HG02588 (cell line): Measurements from ENCODE around the gene JMJD8.

ENCODE experiments used
- ATAC-seq: cut with Tn5 transposase; IDR thresholded peaks from one replicate; pipeline ENCODE4 v1.9.1; 2021; ENCODE audit warnings: mild to moderate bottlenecking, moderate library complexity; ENCODE audit not compliant: unreplicated experiment

Gene JMJD8

GRCh38 chr16:710500-711075 lies 26.5 kb upstream of the JMJD8 start:
- ATAC-seq, result no peak

DNA sequence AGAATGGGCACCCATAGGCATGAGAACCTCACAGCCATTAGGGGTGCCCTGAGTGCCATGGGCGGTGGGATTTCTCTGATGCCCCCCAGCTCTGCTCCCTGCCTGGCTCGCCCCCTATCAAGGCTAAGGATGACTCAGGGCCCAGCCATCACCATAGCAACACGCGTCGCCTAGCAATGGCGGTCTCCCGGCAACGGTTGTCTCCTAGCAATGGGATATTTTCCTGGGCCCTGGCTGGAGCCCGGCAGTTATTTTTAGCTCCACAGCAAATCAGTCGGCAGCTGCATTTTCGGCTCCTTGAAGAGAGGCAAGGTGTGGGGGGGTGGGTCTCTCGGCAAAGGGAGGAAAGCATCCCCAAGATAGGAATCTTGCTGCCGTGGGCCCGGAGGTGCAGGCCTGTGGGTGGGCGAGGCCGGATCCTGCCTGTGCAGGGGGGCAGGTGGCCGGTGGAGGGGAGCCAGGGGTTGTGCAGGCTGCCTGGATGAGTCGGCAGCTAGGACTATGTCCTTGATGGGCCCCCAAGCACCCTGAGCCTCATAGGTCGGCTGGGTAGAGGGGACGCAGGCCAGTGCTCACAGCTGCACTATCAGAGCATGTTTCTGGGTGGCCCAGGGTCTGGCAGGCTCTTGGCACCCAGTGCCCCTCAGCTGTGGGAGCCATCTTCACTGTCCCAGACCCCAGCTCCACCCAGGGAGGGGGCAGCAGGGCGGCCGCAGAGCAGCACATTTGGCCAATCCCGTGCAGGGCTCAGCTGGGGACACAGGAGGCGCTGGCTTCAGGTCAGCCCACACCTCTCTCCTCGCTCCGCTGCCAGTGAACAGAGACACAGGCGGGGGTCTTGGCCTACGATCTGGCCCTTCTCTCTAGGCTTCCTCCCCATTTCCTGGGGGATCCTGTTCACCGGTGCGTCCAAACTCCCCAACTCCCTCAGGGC lies 25.7 kb upstream of the JMJD8 start:
- no peak for ATAC-seq

DNA sequence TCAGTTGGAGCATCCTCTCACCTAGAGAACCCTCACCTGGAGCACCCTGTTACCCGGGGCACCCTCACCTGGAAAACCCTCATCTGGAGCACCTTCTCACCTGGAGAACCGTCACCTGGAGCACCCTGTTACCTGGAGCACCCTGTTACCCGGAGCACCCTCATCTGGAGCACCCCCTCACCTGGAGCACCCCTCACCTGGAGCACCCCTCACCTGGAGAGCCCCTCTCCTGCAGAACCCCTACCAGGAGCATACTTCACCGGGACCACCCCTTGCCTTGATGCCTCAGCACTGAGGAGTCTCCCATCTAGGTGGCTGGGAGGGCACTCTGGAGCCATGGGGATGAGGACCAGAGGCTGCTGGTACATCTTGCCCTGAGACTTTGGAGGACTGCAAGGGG lies 24.8 kb upstream of the JMJD8 start:
- ATAC-seq, result no peak

- no peak for ATAC-seq
Measured at GRCh38 chr16:708019-708418, 23.9 kb upstream of the JMJD8 start.

DNA sequence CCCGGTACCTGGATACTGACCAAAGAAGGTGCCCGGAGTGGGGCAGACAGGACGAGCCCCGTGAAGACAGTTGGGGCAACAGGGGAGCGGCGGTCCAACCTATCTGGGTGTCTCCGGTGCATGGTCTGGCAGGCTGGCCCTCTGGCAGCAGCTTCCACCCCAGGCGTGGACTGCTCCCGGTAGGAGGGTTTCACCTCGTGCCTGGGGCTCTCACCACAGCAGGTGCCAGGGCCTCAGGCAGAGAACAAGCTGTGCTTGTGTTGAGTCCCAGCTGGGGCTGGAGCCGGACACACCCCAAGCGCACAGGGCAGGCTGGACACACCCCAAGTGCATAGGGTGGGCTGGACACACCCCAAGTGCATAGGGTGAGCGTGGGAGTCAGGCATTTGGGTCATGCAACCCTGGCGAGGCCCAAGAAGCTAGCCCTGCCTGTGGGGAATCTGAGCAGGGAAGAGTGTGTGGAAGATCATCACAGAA lies 23.0 kb upstream of the JMJD8 start:
- ATAC-seq, result no peak

DNA sequence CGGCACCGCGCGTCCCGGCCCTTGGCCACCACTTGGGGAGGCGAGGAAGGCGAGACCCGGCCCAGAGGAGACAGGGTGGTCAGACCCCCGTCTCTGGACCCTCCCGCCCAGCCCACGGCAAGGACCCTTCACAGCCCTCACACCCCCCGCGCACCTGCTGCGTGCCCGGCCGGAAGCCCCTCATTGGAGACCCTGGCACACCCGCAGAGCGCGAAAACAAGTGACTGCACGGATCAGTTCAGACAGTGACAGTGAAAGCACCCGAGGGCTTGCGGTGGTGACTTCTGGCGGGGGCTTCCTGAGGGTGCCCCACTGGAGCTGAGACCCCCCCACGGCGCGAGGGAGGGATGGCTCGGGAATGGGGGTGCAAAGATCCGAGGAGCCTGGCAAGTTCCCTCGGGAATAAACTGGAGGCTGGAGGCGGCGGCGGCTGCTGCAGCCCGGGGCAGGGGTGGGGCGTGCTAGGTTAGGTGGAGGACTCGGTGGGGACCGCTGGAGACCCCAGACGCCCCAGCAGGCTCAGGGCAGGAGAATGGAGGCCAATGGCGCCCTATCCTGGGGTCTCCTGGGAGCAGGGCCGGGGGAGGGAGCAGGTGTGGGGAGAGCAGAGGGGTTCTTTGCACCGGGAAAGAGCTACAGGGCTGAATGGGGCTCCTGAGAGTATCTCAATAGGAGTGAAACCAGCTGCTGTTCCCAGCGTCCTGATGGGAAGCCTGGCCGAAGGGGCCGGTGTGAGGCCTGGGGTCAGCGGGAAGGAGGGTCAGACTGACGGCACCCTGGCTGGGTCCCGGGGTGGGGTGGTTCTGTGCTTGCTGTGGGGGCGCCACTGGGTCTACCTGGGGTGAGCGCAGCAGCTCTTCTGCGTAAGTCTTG lies 22.3 kb upstream of the JMJD8 start:
- no peak for ATAC-seq

DNA sequence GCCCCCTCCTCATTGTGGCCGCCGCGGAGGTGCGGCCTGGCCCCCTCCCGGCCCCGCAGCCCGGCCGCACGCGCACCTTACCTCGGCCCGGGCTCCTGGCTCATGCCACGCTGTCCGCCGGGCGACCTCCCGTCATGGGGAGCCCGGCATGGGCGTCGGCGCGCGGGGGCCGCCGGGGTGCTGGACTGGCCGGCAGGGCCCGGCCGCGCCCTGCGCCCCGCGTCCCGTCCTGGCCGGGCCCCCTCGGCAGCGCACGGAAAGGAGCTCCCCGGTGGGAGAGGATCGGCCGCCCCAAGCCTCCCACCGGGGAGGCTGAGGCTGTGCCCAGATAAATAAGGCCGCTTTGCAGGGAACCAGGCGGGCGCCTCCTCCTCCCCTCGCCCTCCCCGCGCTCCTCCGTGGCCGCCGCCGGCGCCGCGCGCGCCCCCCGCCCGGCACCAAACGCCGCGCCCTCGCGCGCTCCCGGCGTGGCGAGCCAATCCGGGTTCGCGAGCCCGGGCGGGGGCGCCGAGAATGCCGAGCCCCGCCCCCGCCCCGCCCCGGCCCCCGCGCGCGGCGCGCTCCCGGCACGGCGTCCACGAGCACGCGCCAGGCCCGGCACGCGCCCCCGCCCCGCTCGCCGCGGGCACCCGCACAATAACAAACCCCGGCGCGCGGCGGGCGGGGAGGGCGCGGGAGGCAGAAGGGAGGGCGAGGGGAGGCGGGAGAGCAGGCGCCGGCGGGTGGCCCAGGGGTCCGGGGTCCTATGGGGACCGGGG lies 21.5 kb upstream of the JMJD8 start, which contains the start of gene FBXL16:
Gene FBXL16 (minus strand): TSS at position 371 of the 758 bp plus-strand sequence. CDS start 8,396 bp downstream, outside the sequence.
- no peak for ATAC-seq

- ATAC-seq, result no peak
Measured at GRCh38 chr16:704552-705380, 20.6 kb upstream of the JMJD8 start.

DNA sequence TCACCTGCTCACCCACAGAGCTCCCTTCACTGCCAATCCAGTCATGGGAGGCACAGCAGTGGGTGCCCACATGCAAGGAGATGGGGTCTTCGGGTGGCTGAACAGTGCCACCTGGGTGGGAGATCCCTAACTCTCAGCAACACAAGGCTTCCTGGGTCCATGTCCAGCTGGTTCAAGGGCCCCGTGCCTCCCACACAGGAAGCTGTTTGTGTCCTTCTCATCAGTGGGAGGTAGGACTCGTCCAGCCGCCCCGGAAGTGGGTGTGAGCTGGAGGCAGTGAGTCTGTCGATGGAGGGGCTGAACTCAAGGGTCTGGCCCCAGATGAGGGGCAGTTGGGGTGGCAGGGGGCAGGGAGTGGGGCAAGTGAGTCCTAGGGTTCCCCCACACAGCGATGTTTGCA lies 19.9 kb upstream of the JMJD8 start:
- no peak for ATAC-seq

DNA sequence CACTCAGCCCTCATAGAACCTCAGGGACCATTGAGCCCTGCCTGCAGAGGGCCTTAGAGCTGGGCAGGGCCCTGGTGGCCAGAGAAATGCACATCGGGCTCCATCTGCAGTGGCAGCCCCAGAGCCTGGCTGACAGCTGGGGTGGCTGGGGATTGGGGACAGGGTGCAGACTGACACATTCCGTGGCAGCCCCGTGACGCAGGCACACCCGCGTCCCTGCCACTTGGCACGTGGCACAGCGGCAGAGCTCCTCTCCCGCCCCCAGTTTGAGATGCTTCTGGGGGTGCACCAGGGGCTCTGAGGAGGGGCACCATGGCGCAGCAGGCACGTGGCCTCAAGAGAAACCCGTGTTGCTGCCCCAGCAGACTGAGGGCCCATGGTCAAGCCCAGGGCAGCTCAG lies 19.3 kb upstream of the JMJD8 start:
- ATAC-seq, result no peak

DNA sequence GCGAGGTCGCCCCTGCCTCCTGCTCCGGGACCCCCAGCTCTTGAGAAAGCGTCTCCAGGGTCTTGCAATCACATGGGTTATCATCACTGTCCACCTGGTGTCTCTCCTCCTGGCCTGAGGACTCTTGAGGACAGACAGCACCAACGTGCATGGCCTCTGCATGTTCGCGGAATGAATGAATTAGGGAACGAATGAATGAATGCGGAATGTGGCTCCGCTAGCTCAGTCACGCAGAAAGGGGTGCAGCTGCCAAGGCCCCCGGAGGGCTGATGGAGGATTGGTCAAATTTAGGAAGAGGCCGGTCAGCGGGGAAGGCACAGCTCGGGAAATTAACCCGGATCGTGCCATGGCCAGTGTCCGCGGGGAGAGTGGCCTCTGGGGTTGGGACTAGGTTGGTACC lies 18.2 kb upstream of the JMJD8 start:
- no peak for ATAC-seq

DNA sequence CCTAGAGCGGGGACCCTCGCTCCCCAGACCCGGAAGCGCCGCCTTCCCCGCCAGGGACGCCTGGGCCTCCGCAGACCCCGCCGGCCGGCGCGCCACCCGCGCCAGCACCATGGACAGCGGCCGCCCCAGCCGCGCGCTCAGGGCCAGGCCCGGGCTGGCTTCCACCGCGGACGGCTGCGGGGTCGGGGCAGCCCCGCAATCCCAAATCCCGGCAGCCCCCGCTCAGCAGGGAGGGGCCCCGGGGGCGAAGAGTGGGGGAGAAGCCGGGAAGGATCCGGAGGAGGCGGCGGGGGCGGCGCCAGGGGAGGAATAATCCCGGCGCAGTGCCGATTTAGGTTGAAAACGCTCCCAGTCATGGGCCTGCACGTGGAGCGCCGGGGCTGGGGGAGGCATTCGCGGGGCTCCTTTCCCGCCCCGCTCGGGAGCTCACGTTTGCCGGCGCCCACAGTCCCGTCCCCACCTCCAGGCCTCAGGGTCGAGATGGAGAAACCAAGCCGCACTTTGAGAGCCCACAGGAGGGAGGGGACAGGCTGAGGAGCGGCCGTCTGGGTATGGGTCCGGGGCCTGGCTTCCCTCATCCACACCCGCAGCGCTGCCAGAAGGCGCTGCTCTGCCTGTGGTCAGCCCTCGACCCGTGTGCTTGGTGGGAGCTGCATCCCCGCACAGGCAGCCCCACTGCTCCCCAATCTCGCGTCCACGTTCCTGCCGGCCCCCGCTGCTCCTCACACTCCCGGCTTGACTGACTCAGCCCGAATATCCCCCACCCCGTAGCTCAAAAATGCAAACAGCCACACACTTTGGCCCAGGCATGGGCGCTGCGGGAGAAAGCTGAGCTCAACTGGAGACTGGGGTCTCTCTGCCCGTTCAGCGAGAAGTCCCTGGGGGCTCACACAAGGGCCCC lies 16.8 kb upstream of the JMJD8 start:
- no peak for ATAC-seq

- ATAC-seq, result no peak
Measured at GRCh38 chr16:698911-699671, 15.0 kb upstream of the JMJD8 start.

DNA sequence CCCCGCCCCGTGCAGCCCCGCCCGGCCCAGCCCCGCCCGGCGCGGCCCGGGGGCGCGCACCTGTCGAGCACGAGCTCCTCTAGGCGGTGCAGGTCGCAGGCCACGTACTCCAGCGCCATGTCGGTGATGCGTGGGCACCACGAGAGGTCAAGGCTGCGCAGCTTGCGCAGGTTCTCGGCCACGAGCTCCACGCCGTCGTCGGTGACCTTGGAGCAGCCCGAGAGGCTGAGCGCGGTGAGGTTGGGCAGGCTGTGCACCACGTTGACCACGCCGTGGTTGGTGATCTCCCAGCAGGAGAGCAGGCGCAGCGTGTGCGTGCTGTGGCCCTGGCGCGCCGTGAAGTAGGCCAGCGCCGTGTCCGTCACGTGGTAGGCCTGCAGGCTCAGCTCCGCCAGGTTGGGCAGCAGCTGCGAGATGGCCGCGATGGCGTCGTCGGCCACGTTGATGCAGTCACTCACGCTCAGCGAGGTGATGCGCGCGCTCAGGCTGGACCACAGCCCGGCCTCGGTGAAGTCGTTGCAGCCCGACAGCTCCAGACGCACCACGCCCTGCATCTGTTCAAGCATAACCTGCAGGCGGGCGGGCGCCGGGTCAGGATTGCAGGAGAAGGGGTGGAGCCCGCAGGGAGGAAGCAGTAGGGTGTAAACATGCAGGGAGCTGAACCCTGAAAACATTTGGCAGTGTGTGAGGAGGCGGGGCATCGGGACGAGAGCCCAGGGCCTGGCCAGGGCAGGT lies 11.4 kb upstream of the JMJD8 start:
- no peak for ATAC-seq

GRCh38 chr16:694863-695354 lies 10.8 kb upstream of the JMJD8 start:
- no peak for ATAC-seq

DNA sequence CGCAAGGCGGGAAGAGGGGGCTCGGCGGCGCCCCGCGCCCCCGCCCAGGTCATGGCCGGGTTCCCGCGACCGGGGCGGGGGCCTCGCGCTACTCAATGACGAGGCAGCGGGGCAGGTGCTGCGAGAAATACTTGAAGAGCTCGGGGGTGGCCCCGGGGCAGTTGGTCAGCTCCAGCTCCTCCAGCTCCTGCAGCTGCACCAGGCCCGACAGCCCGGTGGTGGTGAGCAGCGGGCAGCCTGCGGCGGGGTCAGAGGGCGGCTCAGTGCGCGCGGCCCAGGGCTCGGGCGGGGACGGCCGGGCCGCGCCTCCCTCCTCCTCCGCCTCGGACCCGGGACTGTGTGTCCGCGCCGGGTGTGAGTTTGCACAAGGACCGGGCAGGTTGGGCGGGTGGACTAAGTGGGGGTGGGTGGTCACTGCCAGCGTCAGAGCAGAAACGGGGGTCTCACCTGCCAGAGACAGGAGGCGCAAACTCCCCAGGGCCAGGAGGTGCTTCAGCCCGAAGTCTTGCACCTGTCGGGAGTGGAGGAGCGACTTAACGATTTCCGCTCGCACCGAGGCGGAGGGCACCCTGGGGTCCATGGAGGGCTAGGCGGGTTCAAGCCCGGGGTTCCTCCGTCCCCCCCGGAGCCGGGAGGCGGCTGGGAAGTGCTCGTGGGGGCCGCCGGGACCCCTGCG lies 10.2 kb upstream of the JMJD8 start:
- ATAC-seq, result no peak
